HEK293 (cell line): ENCODE measurements around the gene TMEM72.

Source experiments
- AEBP2 ChIP-seq: fragments of 450-650 bp; formaldehyde crosslinking; IDR thresholded peaks from 2 replicates; pipeline ENCODE4 v1.5.1; 2016; ENCODE audit warnings: missing biosample characterization, missing genetic modification characterization, borderline replicate concordance
- GLIS1 ChIP-seq: fragments of 450-650 bp; formaldehyde crosslinking; IDR thresholded peaks from 2 replicates; pipeline ENCODE4 v1.5.1; 2016; ENCODE audit warnings: missing biosample characterization, missing genetic modification characterization
- ZNF174 ChIP-seq: fragments of 450-650 bp; formaldehyde crosslinking; IDR thresholded peaks from 2 replicates; pipeline ENCODE4 v1.5.0; 2017; ENCODE audit warnings: missing biosample characterization, mild to moderate bottlenecking, missing genetic modification characterization
- ZNF221 ChIP-seq: fragments of 450-650 bp; formaldehyde crosslinking; IDR thresholded peaks from 2 replicates; pipeline ENCODE4 v1.5.1; 2017; ENCODE audit warnings: missing biosample characterization, missing genetic modification characterization, borderline replicate concordance
- ZNF302 ChIP-seq: fragments of 450-650 bp; formaldehyde crosslinking; IDR thresholded peaks from 2 replicates; pipeline ENCODE4 v1.5.1; 2016; ENCODE audit warnings: missing biosample characterization, missing genetic modification characterization, low read depth
- ZNF530 ChIP-seq: fragments of 450-650 bp; formaldehyde crosslinking; IDR thresholded peaks from 2 replicates; pipeline ENCODE4 v1.5.1; 2016; ENCODE audit warnings: low read depth, missing biosample characterization, missing genetic modification characterization
- ZNF621 ChIP-seq: fragments of 450-650 bp; formaldehyde crosslinking; IDR thresholded peaks from 2 replicates; pipeline ENCODE4 v1.5.1; 2017; ENCODE audit warnings: missing biosample characterization, missing genetic modification characterization
- ZNF626 ChIP-seq: fragments of 450-650 bp; sonication (Bioruptor Pico); formaldehyde crosslinking; IDR thresholded peaks from 2 replicates; pipeline ENCODE4 v1.5.1; 2018; ENCODE audit warnings: missing biosample characterization, missing genetic modification characterization, inconsistent platforms
- TF ChIP-seq, protein P1 (sequence below): fragments of 450-650 bp; formaldehyde crosslinking; IDR thresholded peaks from 2 replicates; pipeline ENCODE4 v1.5.1; 2016; ENCODE audit warnings: missing biosample characterization, missing genetic modification characterization

DNA sequence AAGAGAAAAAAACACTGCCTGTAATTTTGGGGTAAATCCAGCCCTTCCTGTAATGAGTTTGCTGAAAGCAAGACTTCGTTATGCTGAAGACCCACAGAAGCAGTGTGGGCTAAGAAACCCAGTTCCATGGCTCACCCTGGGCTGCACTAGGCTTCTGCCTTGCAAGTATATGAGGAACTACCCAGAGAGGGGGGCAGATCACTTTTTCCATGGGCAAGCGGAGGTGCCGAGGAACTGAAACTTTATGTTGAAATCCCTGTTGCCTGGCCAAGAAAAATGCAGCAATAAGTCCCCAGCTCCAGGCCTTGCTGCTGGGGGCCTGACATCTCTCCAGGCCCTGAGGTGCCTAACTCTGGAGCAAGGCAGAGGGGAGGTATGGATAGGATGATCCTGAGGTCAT is 57.0 kb downstream of the TMEM72 start:
- TF ChIP-seq, protein P1, sequence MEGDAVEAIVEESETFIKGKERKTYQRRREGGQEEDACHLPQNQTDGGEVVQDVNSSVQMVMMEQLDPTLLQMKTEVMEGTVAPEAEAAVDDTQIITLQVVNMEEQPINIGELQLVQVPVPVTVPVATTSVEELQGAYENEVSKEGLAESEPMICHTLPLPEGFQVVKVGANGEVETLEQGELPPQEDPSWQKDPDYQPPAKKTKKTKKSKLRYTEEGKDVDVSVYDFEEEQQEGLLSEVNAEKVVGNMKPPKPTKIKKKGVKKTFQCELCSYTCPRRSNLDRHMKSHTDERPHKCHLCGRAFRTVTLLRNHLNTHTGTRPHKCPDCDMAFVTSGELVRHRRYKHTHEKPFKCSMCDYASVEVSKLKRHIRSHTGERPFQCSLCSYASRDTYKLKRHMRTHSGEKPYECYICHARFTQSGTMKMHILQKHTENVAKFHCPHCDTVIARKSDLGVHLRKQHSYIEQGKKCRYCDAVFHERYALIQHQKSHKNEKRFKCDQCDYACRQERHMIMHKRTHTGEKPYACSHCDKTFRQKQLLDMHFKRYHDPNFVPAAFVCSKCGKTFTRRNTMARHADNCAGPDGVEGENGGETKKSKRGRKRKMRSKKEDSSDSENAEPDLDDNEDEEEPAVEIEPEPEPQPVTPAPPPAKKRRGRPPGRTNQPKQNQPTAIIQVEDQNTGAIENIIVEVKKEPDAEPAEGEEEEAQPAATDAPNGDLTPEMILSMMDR (tag by site-specific recombination): no peak
- TF ChIP-seq ZNF621 (tag by site-specific recombination) (no peak), ZNF626 (tag by site-specific recombination) (no peak), ZNF302 (tag by site-specific recombination) (no peak), ZNF530 (no peak), ZNF174 (tag by site-specific recombination) (no peak), AEBP2 (tag by site-specific recombination) (no peak), ZNF221 (no peak), GLIS1 (tag by site-specific recombination) (no peak)
